Spleen (tissue), 7 donors: ENCODE measurements around the gene TDG.

Experiments
- CTCF ChIP-seq, 11 experiments: fragments of 200-600 bp in 7 of 11; fragments of 450-650 bp in 4 of 11; sonication (generic) in 4 of 11; IDR thresholded peaks in 8 of 11; conservative IDR thresholded peaks in 3 of 11; 1 replicate in 7 of 11; 2 replicates in 4 of 11; pipeline versions ENCODE4 v1.4.0 to v1.8.0; 2016 to 2021; ENCODE audit warnings: antibody characterized with exemption in 11 of 11, inconsistent platforms in 4 of 11, mild to moderate bottlenecking in 1 of 11
- POLR2AphosphoS5 ChIP-seq, 3 donors: sonication (generic); formaldehyde crosslinking; IDR thresholded peaks; one replicate each; pipeline ENCODE4 v1.5.1; 2017; ENCODE audit warnings: antibody characterized with exemption in 3 of 3
- donor health status: DM: no; HTN: no; CAD: no; lungs with moderate emphysema.
- donor health status: DM: no; HTN: no; CAD: no.
- donor health status: DM: no; HTN: no; CAD: no.

- TF ChIP-seq POLR2AphosphoS5 (IDR thresholded peaks at IDR 0.05), result no peak
- no peak for TF ChIP-seq CTCF (IDR thresholded peaks at IDR 0.05 in 8 of 11, conservative IDR thresholded peaks at IDR 0.05 in 3 of 11)
Observed at GRCh38 chr12:104002686-104003085, 37.0 kb downstream of the TDG start.
